H9 (cell line): Measurements from ENCODE around the gene CATSPERE. TPM values are rescaled to one million over a fixed set of nuclear protein-coding genes. Genes with fewer than 3 reads are reported as not detected.
A peak's percentile ranks its signal among the peaks of the same experiment; 100 is the strongest.
"Not testable (repeated sequence)": the region's sequence is repeated elsewhere in the genome, so short reads cannot be mapped to it uniquely, and the experiment has no call there.

Experiments used
- DNase-seq: peaks from one replicate; pipeline ENCODE4 v3.0.0-alpha.2; 2017
- H2AFZ ChIP-seq: one replicate; pipeline ENCODE4 v1.6.1; 2013; ENCODE audit warnings: mild to moderate bottlenecking, low read length, control low read depth, moderate library complexity
- H2AK5ac ChIP-seq: 2 replicates; pipeline ENCODE4 v1.6.1; 2013; ENCODE audit warnings: low read length, control low read depth, mixed read lengths; ENCODE audit not compliant: insufficient read length
- H2BK120ac ChIP-seq: one replicate; pipeline ENCODE4 v1.6.1; 2013; ENCODE audit warnings: low read depth, mild to moderate bottlenecking, low read length, control low read depth, inconsistent platforms; ENCODE audit not compliant: poor library complexity, severe bottlenecking
- H2BK12ac ChIP-seq: 2 replicates; pipeline ENCODE4 v1.6.1; 2013; ENCODE audit warnings: low read length, control low read depth, mixed read lengths, low read depth; ENCODE audit not compliant: insufficient read length
- H2BK15ac ChIP-seq: 2 replicates; pipeline ENCODE4 v1.6.1; 2013; ENCODE audit warnings: low read depth, low read length, control low read depth
- H2BK20ac ChIP-seq: one replicate; pipeline ENCODE4 v1.6.1; 2013; ENCODE audit warnings: low read depth, mild to moderate bottlenecking, low read length, control low read depth, inconsistent platforms; ENCODE audit not compliant: poor library complexity, severe bottlenecking
- H2BK5ac ChIP-seq: 2 replicates; pipeline ENCODE4 v1.6.1; 2013; ENCODE audit warnings: low read length, control low read depth, mixed read lengths; ENCODE audit not compliant: insufficient read length
- H3K14ac ChIP-seq: 2 replicates; pipeline ENCODE4 v1.6.1; 2013; ENCODE audit warnings: low read length, control low read depth; ENCODE audit not compliant: insufficient read depth
- H3K18ac ChIP-seq: 2 replicates; pipeline ENCODE4 v1.6.1; 2013; ENCODE audit warnings: low read depth, mild to moderate bottlenecking, mixed read lengths, low read length, control low read depth; ENCODE audit not compliant: insufficient read length
- H3K23ac ChIP-seq: 2 replicates; pipeline ENCODE4 v1.6.1; 2013; ENCODE audit warnings: low read length, control low read depth, mixed read lengths, low read depth; ENCODE audit not compliant: insufficient read length
- H3K23me2 ChIP-seq: 2 replicates; pipeline ENCODE4 v1.6.1; 2013; ENCODE audit warnings: low read depth, mild to moderate bottlenecking, mixed read lengths, low read length, control low read depth; ENCODE audit not compliant: insufficient read length, poor library complexity, severe bottlenecking
- H3K27ac ChIP-seq: 2 replicates; pipeline ENCODE4 v1.5.1; 2013; ENCODE audit warnings: low read length, control low read depth, mixed read lengths, low read depth; ENCODE audit not compliant: insufficient read length
- H3K27me3 ChIP-seq: 2 replicates; pipeline ENCODE4 v1.6.1; 2013; ENCODE audit warnings: low read length, control low read depth, inconsistent platforms; ENCODE audit not compliant: insufficient read depth
- H3K4ac ChIP-seq: 2 replicates; pipeline ENCODE4 v1.6.1; 2013; ENCODE audit warnings: low read depth, mild to moderate bottlenecking, control low read depth, inconsistent platforms, low read length, moderate library complexity
- H3K4me1 ChIP-seq: 2 replicates; pipeline ENCODE4 v1.6.1; 2013; ENCODE audit warnings: low read length, control low read depth, inconsistent platforms; ENCODE audit not compliant: insufficient read depth
- H3K4me2 ChIP-seq: 2 replicates; pipeline ENCODE4 v1.6.1; 2013; ENCODE audit warnings: low read length, control low read depth, mixed read lengths; ENCODE audit not compliant: insufficient read length, insufficient read depth
- H3K56ac ChIP-seq: 2 replicates; pipeline ENCODE4 v1.6.1; 2013; ENCODE audit warnings: low read depth, mild to moderate bottlenecking, mixed read lengths, low read length, control low read depth; ENCODE audit not compliant: insufficient read length
- H3K79me1 ChIP-seq: 2 replicates; pipeline ENCODE4 v1.6.1; 2013; ENCODE audit warnings: low read depth, mild to moderate bottlenecking, moderate library complexity, low read length, control low read depth, inconsistent platforms; ENCODE audit not compliant: insufficient read depth, poor library complexity, severe bottlenecking
- H3K79me2 ChIP-seq: 2 replicates; pipeline ENCODE4 v1.6.1; 2013; ENCODE audit warnings: low read length, control low read depth, inconsistent platforms; ENCODE audit not compliant: insufficient read depth
- H3K9ac ChIP-seq: 2 replicates; pipeline ENCODE4 v1.6.1; 2013; ENCODE audit warnings: low read length, control low read depth, mixed read lengths; ENCODE audit not compliant: insufficient read length; ENCODE audit errors: extremely low read depth
- H3K9me3 ChIP-seq: one replicate; pipeline ENCODE4 v1.6.1; 2013; ENCODE audit warnings: low read depth, low read length, inconsistent platforms; ENCODE audit not compliant: control insufficient read depth
- H3T11ph ChIP-seq: one replicate; pipeline ENCODE4 v1.6.1; 2013; ENCODE audit warnings: mild to moderate bottlenecking, low read length, control low read depth, inconsistent platforms
- H4K20me1 ChIP-seq: one replicate; pipeline ENCODE4 v1.6.1; 2013; ENCODE audit not compliant: control insufficient read depth, insufficient read length, insufficient read depth
- H4K5ac ChIP-seq: 2 replicates; pipeline ENCODE4 v1.6.1; 2013; ENCODE audit warnings: low read depth, mild to moderate bottlenecking, mixed read lengths, low read length, control low read depth; ENCODE audit not compliant: insufficient read length
- H4K8ac ChIP-seq: replicated peaks from 2 replicates; pipeline ENCODE4 v1.6.1; 2013; ENCODE audit warnings: low read length, control low read depth, mixed read lengths, low read depth; ENCODE audit not compliant: insufficient read length
- H4K91ac ChIP-seq: 2 replicates; pipeline ENCODE4 v1.6.1; 2013; ENCODE audit warnings: low read depth, mild to moderate bottlenecking, moderate library complexity, mixed read lengths, low read length, control low read depth; ENCODE audit not compliant: insufficient read length
- H3K27ac Mint-ChIP-seq, 3 experiments: 2 replicates in 2 of 3; 3 replicates in 1 of 3; pipeline ENCODE4 v1.8.0; 2020 to 2021; ENCODE audit warnings: mixed read lengths in 3 of 3, mild to moderate bottlenecking in 1 of 3, moderate library complexity in 1 of 3
- H3K27me3 Mint-ChIP-seq: 2 replicates; pipeline ENCODE4 v1.8.0; 2021; ENCODE audit warnings: low read depth, mild to moderate bottlenecking, moderate library complexity, mixed read lengths
- H3K36me3 Mint-ChIP-seq, 3 experiments: 2 replicates in 2 of 3; 3 replicates in 1 of 3; pipeline ENCODE4 v1.8.0; 2020 to 2021; ENCODE audit warnings: low read depth in 3 of 3, mixed read lengths in 3 of 3; ENCODE audit not compliant: insufficient read depth in 1 of 3
- H3K4me1 Mint-ChIP-seq, 2 experiments: 2 replicates each; pipeline ENCODE4 v1.8.0; 2020; ENCODE audit warnings: mixed read lengths in 2 of 2
- H3K4me3 Mint-ChIP-seq, 2 experiments: 2 replicates in 1 of 2; 3 replicates in 1 of 2; pipeline ENCODE4 v1.8.0; 2020 to 2021; ENCODE audit warnings: mild to moderate bottlenecking in 2 of 2, mixed read lengths in 2 of 2, moderate library complexity in 1 of 2
- H3K9me3 Mint-ChIP-seq, 2 experiments: 2 replicates in 1 of 2; 3 replicates in 1 of 2; pipeline ENCODE4 v1.8.0; 2020; ENCODE audit warnings: mild to moderate bottlenecking in 2 of 2, mixed read lengths in 2 of 2, moderate library complexity in 1 of 2
- CTCF ChIP-seq: fragments of 200-600 bp; sonication (generic); conservative IDR thresholded peaks from 3 replicates; pipeline ENCODE4 v1.8.0; 2021; ENCODE audit warnings: antibody characterized with exemption, mild to moderate bottlenecking
- WGBS: extraction: QIAGEN DNeasy Blood & Tissue Kit; methylation state at CpG from one replicate; pipeline ENCODE4 v1.1.7; 2013; ENCODE audit warnings: missing lambda C conversion rate, low lambda C conversion rate, mixed read lengths; ENCODE audit not compliant: insufficient read length; ENCODE audit errors: extremely low coverage; 5-methylcytosine and 5-hydroxymethylcytosine counted together
- total RNA-seq: library from RNA; stranded (reverse); gene quantifications from 2 replicates; pipeline ENCODE4 v1.2.1, GENCODE V29; 2021

The CATSPERE gene
- total RNA-seq, 1 experiment from 2014 or later: 0.31 TPM

DNA sequence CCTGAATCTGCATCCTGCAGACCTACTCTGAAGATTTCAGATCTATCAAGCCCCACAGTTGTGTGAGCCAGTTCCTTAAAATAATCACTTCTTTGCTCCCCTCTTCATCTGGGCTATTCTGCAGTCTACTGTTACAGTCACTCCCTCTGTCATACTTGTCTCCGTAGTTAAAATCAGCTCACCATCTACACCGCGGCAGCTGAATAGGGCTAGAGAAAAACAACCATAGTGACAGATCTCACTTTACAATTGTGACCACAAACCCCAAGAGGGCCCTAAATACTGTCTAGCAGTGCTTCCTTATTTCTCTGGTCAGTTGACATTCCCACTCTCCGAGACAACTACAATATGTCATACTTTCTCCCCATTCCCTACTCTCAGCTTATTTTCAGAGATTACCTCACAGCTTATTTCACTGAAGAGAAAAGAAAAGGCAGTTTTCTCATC, 204.7 kb downstream of the CATSPERE start:
- no peak overlapping the region for H3K14ac ChIP-seq
- no peak overlapping the region for H4K5ac ChIP-seq
- no peak overlapping the region for H4K8ac ChIP-seq
- Mint-ChIP-seq H3K27me3 (no peaks in the 10 kb centered on the region), H3K9me3 (peaks cover 0 to 2% of the 10 kb centered on the region in 2 experiments; a peak in 2 of 5 replicates), H3K36me3 (peaks cover 3 to 12% (median 11%) of the 10 kb centered on the region in 3 experiments; a peak in 6 of 7 replicates), H3K4me1 (peaks cover 3 to 4% of the 10 kb centered on the region in 2 experiments; a peak in 3 of 4 replicates), H3K4me3 (no peak overlapping the region), H3K27ac (no peak overlapping the region)
- no peaks in the 10 kb centered on the region for H3K23me2 ChIP-seq
- no peak overlapping the region for H2AK5ac ChIP-seq
- H4K20me1 ChIP-seq: no peaks in the 10 kb centered on the region
- H3K4me1 ChIP-seq: no peaks in the 10 kb centered on the region
- no peak overlapping the region for H3K4ac ChIP-seq
- no peak overlapping the region for H3K23ac ChIP-seq
- no peak overlapping the region for H2BK15ac ChIP-seq
- DNase-seq: no peak
- H2BK5ac ChIP-seq: no peak overlapping the region
- no peak overlapping the region for H2AFZ ChIP-seq
- H3K18ac ChIP-seq: no peak overlapping the region
- H3K4me2 ChIP-seq: no peak overlapping the region
- no peak overlapping the region for H2BK20ac ChIP-seq
- no peak overlapping the region for H3K27ac ChIP-seq
- WGBS: no CpG with 5 or more reads among the region's 4 CpGs
- H4K91ac ChIP-seq: no peak overlapping the region
- no peak overlapping the region for H2BK12ac ChIP-seq
- H3K9ac ChIP-seq: no peak overlapping the region
- no peaks in the 10 kb centered on the region for H3K9me3 ChIP-seq
- peaks cover 6% of the 10 kb centered on the region for H3K79me1 ChIP-seq
- H3T11ph ChIP-seq: no peak overlapping the region
- H3K56ac ChIP-seq: no peak overlapping the region
- no peak overlapping the region for H2BK120ac ChIP-seq
- no peak for TF ChIP-seq CTCF
- peaks cover 9% of the 10 kb centered on the region; the same call in 1 of the 2 replicates for H3K79me2 ChIP-seq
- no peaks in the 10 kb centered on the region for H3K27me3 ChIP-seq

- H2BK120ac ChIP-seq, H2BK12ac ChIP-seq, H3K4ac ChIP-seq, H3T11ph ChIP-seq, H4K91ac ChIP-seq, H3K23me2 ChIP-seq, H3K4me1 Mint-ChIP-seq, H2BK5ac ChIP-seq, H3K9me3 ChIP-seq, H3K4me1 ChIP-seq, H2AK5ac ChIP-seq, H3K79me1 ChIP-seq, H3K27me3 ChIP-seq, DNase-seq, H3K18ac ChIP-seq, H4K8ac ChIP-seq, H3K14ac ChIP-seq, H3K9ac ChIP-seq, H2BK20ac ChIP-seq, H4K5ac ChIP-seq, H2BK15ac ChIP-seq, H3K56ac ChIP-seq, H3K9me3 Mint-ChIP-seq, H3K79me2 ChIP-seq, H2AFZ ChIP-seq, H3K4me2 ChIP-seq, H4K20me1 ChIP-seq, H3K23ac ChIP-seq, H3K27ac ChIP-seq, H3K4me3 Mint-ChIP-seq, H3K27me3 Mint-ChIP-seq: not testable (repeated sequence)
- no CpG with 5 or more reads among the region's 6 CpGs for WGBS
- H3K27ac Mint-ChIP-seq: peak overlapping the region in 2 of 3 experiments; percentile 58 to 69; a peak in 3 of 7 replicates
- peaks cover under 1 to 15% (median 7%) of the 10 kb centered on the region in 3 experiments; a peak in 2 of 7 replicates for H3K36me3 Mint-ChIP-seq
These were observed 205.8 kb downstream of the CATSPERE start for GRCh38 chr1:244666672-244667418.
